ENCODE measurements around the gene TMEM63C.

TMEM63C gene

DNA sequence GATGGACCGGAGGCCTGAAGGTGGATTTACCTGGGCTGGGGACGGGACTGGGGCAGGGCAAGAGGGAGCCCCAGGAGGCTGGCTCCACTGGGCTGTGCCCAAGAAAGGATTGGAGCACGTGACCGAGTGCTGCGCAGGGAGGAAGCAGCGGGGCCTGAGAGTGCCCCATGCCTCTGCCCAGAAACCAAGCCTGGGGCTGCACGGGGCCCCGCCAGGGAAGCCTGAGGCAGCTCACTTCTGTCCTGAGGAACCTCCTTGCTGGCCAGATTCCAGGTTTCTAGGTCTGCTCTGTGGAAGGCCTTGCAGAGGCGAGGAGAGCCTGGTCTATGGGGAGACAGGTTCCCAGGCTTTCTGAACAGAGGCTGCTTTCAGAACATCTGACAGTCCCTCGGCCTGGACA is 79.0 kb downstream of the TMEM63C start:
- TF ChIP-seq, protein P1, sequence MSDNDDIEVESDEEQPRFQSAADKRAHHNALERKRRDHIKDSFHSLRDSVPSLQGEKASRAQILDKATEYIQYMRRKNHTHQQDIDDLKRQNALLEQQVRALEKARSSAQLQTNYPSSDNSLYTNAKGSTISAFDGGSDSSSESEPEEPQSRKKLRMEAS (IDR thresholded peaks at IDR 0.05) = no peak
- no peak for TF ChIP-seq TEAD4 (IDR thresholded peaks at IDR 0.05)
- TF ChIP-seq, protein P2, sequence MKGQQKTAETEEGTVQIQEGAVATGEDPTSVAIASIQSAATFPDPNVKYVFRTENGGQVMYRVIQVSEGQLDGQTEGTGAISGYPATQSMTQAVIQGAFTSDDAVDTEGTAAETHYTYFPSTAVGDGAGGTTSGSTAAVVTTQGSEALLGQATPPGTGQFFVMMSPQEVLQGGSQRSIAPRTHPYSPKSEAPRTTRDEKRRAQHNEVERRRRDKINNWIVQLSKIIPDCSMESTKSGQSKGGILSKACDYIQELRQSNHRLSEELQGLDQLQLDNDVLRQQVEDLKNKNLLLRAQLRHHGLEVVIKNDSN (IDR thresholded peaks at IDR 0.05) = peak; percentile 68

DNA sequence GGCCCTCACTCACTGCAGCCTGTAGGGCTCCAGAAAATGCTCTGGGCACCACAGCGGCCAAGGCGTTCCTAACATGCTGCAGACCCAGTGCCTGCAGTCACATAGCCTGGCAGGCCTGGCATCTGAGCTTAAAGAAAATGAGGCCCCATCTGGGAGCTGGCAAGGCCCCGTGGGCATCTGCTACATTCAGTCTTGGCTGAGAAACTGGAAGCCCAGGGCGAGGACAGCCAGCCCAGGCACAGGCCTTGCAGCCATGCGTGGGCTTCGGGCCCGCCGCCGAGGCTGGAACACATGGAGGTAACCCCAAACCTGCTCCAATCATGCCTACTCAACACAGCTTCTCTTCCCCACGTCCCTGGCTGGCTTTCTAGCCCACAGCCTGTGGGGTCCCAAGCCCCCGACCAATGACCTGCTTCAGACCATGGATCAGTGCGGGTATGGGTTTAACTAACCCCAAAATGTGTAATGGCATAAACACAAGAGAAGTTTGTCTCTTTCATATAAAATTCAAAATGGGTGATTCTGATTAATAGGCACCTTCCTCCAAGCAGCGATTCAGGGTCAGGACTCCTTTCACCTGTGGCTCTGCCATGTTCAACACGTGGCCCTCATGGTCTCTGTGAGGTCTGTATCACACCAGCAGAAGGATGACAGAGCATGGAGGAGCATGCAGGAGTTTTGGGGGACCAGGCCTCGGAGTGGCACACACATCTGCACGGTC is 83.0 kb downstream of the TMEM63C start:
- TF ChIP-seq, protein P3, sequence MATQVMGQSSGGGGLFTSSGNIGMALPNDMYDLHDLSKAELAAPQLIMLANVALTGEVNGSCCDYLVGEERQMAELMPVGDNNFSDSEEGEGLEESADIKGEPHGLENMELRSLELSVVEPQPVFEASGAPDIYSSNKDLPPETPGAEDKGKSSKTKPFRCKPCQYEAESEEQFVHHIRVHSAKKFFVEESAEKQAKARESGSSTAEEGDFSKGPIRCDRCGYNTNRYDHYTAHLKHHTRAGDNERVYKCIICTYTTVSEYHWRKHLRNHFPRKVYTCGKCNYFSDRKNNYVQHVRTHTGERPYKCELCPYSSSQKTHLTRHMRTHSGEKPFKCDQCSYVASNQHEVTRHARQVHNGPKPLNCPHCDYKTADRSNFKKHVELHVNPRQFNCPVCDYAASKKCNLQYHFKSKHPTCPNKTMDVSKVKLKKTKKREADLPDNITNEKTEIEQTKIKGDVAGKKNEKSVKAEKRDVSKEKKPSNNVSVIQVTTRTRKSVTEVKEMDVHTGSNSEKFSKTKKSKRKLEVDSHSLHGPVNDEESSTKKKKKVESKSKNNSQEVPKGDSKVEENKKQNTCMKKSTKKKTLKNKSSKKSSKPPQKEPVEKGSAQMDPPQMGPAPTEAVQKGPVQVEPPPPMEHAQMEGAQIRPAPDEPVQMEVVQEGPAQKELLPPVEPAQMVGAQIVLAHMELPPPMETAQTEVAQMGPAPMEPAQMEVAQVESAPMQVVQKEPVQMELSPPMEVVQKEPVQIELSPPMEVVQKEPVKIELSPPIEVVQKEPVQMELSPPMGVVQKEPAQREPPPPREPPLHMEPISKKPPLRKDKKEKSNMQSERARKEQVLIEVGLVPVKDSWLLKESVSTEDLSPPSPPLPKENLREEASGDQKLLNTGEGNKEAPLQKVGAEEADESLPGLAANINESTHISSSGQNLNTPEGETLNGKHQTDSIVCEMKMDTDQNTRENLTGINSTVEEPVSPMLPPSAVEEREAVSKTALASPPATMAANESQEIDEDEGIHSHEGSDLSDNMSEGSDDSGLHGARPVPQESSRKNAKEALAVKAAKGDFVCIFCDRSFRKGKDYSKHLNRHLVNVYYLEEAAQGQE (IDR thresholded peaks at IDR 0.05; ENCODE audit: low read depth) = peak; percentile 62
- TF ChIP-seq TAF1 (IDR thresholded peaks at IDR 0.05; ENCODE audit: low read depth) = no peak

DNA sequence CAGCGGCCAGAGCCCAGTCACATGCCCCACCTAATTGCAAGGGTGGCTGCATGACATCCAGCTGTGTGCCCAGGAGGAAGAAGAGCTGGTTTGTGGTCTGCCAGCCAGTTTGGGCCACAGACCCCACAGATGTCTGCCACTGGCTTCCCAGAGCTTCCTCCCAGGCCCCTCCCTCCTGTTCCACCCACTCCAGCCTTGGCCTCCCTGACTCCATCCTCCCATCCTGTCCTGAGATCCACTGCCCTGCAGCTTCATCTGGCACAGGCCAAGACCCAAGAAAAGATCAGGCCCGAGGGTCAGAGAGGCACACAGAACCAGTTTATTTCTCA is 83.6 kb downstream of the TMEM63C start:
- TF ChIP-seq NFIC (IDR thresholded peaks at IDR 0.05) = no peak
- TF ChIP-seq, protein P2 (IDR thresholded peaks at IDR 0.05) = 0 out of 2 replicates have a peak, but pooled peaks have one; percentile 21

DNA sequence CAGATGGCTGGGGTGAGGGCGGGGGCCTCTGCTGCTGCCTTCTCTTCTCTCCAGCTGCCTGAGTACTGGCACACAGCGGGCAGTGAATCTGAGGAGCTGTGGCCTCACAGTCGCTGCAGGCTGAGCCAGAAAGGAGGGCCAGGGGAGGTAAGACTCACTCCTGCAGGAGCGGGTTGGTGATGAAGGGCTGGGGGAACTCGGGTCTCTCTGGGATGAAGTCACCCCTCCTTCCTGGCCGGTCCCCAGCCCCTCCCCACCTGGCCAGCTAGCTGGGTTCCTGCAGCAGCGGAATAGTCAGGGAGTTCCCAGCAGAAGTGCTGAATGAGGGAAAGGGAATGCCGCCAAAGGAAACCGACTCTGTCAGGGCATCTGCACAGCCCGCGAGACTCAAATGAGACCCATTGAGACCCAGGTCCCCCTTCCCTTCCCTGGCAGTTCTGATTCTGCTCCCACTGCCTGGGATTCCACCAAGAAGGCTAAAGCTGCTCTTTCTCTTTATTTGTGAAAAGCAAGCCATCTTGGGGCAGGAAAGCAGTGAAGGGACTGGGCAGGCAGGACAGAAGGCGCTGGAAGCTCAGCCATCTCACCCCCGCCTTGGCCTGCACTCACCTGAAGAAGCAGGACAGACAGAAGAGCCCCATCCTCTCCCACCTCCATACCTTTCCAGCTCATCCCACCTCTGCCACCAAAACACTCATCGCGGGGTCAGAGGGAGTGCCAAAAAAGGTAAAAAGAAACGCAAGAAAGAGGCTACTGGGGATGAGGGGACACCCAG is 84.2 kb downstream of the TMEM63C start:
- TF ChIP-seq RAD21 (IDR thresholded peaks at IDR 0.05; ENCODE audit: low read depth) (no peak), TAF1 (IDR thresholded peaks at IDR 0.05; ENCODE audit: low read depth) (no peak), YY1 (IDR thresholded peaks at IDR 0.05; ENCODE audit: low read depth) (no peak), ZBTB7A (IDR thresholded peaks at IDR 0.05; ENCODE audit: low read depth) (no peak), NFIC (IDR thresholded peaks at IDR 0.05) (no peak), EP300 (IDR thresholded peaks at IDR 0.05; ENCODE audit: borderline replicate concordance) (no peak), TEAD4 (IDR thresholded peaks at IDR 0.05) (no peak), TCF12 (IDR thresholded peaks at IDR 0.05; ENCODE audit: low read depth) (no peak), CREB1 (IDR thresholded peaks at IDR 0.05; ENCODE audit: low read depth) (no peak), CEBPB (IDR thresholded peaks at IDR 0.05) (no peak), EGR1 (IDR thresholded peaks at IDR 0.05) (no peak), FOXM1 (IDR thresholded peaks at IDR 0.05; ENCODE audit: borderline replicate concordance, low read depth) (no peak)
- TF ChIP-seq, protein P1 (IDR thresholded peaks at IDR 0.05) = no peak
- TF ChIP-seq, protein P2 (IDR thresholded peaks at IDR 0.05) = no peak
- TF ChIP-seq, protein P3 (IDR thresholded peaks at IDR 0.05; ENCODE audit: low read depth) = no peak

DNA sequence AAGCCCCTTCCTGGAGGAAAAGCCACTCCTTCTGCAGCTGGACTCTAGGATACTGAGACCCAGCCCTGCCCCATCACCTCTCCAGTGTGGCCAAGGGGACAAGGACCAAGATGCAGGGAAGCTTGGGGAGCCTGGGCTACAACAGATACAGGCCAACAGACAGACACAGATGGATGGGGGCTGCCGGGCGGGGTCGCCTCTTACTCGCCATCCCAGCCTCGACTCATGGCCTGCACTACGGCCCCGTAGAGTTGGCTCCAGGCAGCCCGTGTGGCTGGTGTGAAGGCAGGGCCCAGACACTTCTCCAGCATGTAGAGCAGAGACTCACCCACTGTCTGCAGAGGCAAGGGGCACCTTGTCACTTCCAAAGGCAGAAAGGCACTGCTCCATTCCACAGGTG is 84.7 kb downstream of the TMEM63C start:
- TF ChIP-seq NFIC (IDR thresholded peaks at IDR 0.05) (no peak), CEBPB (IDR thresholded peaks at IDR 0.05) (no peak), TCF12 (IDR thresholded peaks at IDR 0.05; ENCODE audit: low read depth) (no peak), EGR1 (IDR thresholded peaks at IDR 0.05) (no peak), TAF1 (IDR thresholded peaks at IDR 0.05; ENCODE audit: low read depth) (no peak), EP300 (IDR thresholded peaks at IDR 0.05; ENCODE audit: borderline replicate concordance) (no peak), RAD21 (IDR thresholded peaks at IDR 0.05; ENCODE audit: low read depth) (no peak), TEAD4 (IDR thresholded peaks at IDR 0.05) (no peak), FOXM1 (IDR thresholded peaks at IDR 0.05; ENCODE audit: borderline replicate concordance, low read depth) (no peak), CREB1 (IDR thresholded peaks at IDR 0.05; ENCODE audit: low read depth) (no peak)
- TF ChIP-seq, protein P2 (IDR thresholded peaks at IDR 0.05) = no peak
- TF ChIP-seq, protein P1 (IDR thresholded peaks at IDR 0.05) = no peak
- TF ChIP-seq, protein P3 (IDR thresholded peaks at IDR 0.05; ENCODE audit: low read depth) = no peak
